Measurements from ENCODE around the gene COG8. TPM values are rescaled to one million over a fixed set of nuclear protein-coding genes. Genes with fewer than 3 reads are reported as not detected.
A peak's percentile ranks its signal among the peaks of the same experiment; 100 is the strongest.

COG8 gene
- total and polyA plus RNA-seq, 10 of the 15 experiments (the other 5 are each of a cell fraction or from before 2014, with no cell fraction given), result 2.8 to 39.6 (median 23.8) TPM

- TF ChIP-seq ZBTB40 (IDR thresholded peaks at IDR 0.05; ENCODE audit: borderline replicate concordance) (no peak), REST (IDR thresholded peaks at IDR 0.05; ENCODE audit: low read depth, low read length) (no peak), NKRF (conservative IDR thresholded peaks at IDR 0.05) (peak; percentile 95; the same call in 1 of the 2 replicates), NFYA (IDR thresholded peaks at IDR 0.05; ENCODE audit: borderline replicate concordance, low read depth, low read length) (no peak), RAD51 (IDR thresholded peaks at IDR 0.05) (no peak), TAF1 (IDR thresholded peaks at IDR 0.05; ENCODE audit: borderline replicate concordance, low read depth, low read length) (peak; percentile 12; the same call in 1 of the 2 replicates), BRCA1 (IDR thresholded peaks at IDR 0.05; ENCODE audit: low read depth, low read length) (0 out of 2 replicates have a peak, but pooled peaks have one; percentile 18), DPF2 (IDR thresholded peaks at IDR 0.05) (peak; percentile 85; the same call in 1 of the 2 replicates), EP300 (IDR thresholded peaks at IDR 0.05; ENCODE audit: borderline replicate concordance in 1 of 2, control insufficient read depth in 1 of 2, low read depth in 2 of 2, low read length in 2 of 2) (no peak), BCL11A (IDR thresholded peaks at IDR 0.05; ENCODE audit: low read depth, low read length) (no peak), PKNOX1 (IDR thresholded peaks at IDR 0.05) (peak; percentile 79), GABPA (IDR thresholded peaks at IDR 0.05; ENCODE audit: low read depth) (no peak), POLR2AphosphoS5 (IDR thresholded peaks at IDR 0.05; ENCODE audit: low read length) (peak; percentile 70), MTA3 (IDR thresholded peaks at IDR 0.05; ENCODE audit: borderline replicate concordance, low read length) (no peak), CHD1 (IDR thresholded peaks at IDR 0.05; ENCODE audit: low read depth, low read length) (no peak)
Observed at GRCh38 chr16:69310653-69311532, 28.5 kb downstream of the COG8 start, which contains the start of gene VPS4A (continued).
